CD14-positive monocyte (primary cell): ENCODE measurements around the gene MFGE8. TPM values are rescaled to one million over a fixed set of nuclear protein-coding genes. Genes with fewer than 3 reads are reported as not detected.

Experiments
- DNase-seq, 3 donors: peaks; one replicate each; pipeline ENCODE4 v3.0.0-alpha.2; 2011 to 2022
- H2AFZ ChIP-seq: 2 replicates; pipeline ENCODE4 v1.6.0; 2012; ENCODE audit warnings: mild to moderate bottlenecking, low read depth, low read length, inconsistent platforms; ENCODE audit not compliant: insufficient read depth, poor library complexity, severe bottlenecking
- H3K27ac ChIP-seq, 2 donors: 1 replicate in 1 of 2; 2 replicates in 1 of 2; pipeline ENCODE4 v1.5.1; 2012 to 2013; ENCODE audit warnings: low read length in 2 of 2, control low read depth in 1 of 2, inconsistent platforms in 1 of 2, low read depth in 1 of 2, mild to moderate bottlenecking in 1 of 2
- H3K27me3 ChIP-seq, 2 donors: one replicate each; pipeline versions ENCODE4 v1.6.0 to v1.6.1; 2011 to 2013; ENCODE audit warnings: low read length in 2 of 2; ENCODE audit not compliant: control insufficient read depth in 2 of 2, insufficient read depth in 2 of 2
- H3K36me3 ChIP-seq, 2 donors: replicated peaks in 1 of 2; 1 replicate in 1 of 2; 2 replicates in 1 of 2; pipeline versions ENCODE4 v1.5.1 to v1.6.1; 2012 to 2013; ENCODE audit warnings: low read length in 2 of 2, control low read depth in 1 of 2, inconsistent platforms in 1 of 2, mild to moderate bottlenecking in 1 of 2; ENCODE audit not compliant: insufficient read depth in 2 of 2, control insufficient read depth in 1 of 2
- H3K4me1 ChIP-seq, 2 donors: 1 replicate in 1 of 2; 2 replicates in 1 of 2; pipeline versions ENCODE4 v1.5.1 to v1.6.1; 2012 to 2013; ENCODE audit warnings: low read length in 2 of 2, control low read depth in 1 of 2, inconsistent platforms in 1 of 2, mild to moderate bottlenecking in 1 of 2, moderate library complexity in 1 of 2; ENCODE audit not compliant: insufficient read depth in 2 of 2, control insufficient read depth in 1 of 2
- H3K4me2 ChIP-seq: replicated peaks from 2 replicates; pipeline ENCODE3; 2012; ENCODE audit warnings: low read length, moderate library complexity, mild to moderate bottlenecking; ENCODE audit not compliant: poor library complexity, severe bottlenecking; ENCODE audit errors: extremely low read depth
- H3K4me3 ChIP-seq, 3 experiments: fragments of 200-600 bp in 1 of 3; sonication (generic) in 1 of 3; replicated peaks in 1 of 3; 1 replicate in 2 of 3; 2 replicates in 1 of 3; pipeline ENCODE4 v1.5.1; 2011 to 2013; ENCODE audit warnings: low read length in 3 of 3, mild to moderate bottlenecking in 3 of 3, control low read depth in 2 of 3, low read depth in 2 of 3, inconsistent platforms in 1 of 3, moderate library complexity in 1 of 3
- H3K79me2 ChIP-seq: 2 replicates; pipeline ENCODE4 v1.6.0; 2012; ENCODE audit warnings: mild to moderate bottlenecking, control low read depth, inconsistent platforms, low read length, moderate library complexity; ENCODE audit not compliant: insufficient read depth
- H3K9ac ChIP-seq: 2 replicates; pipeline ENCODE4 v1.6.0; 2017; ENCODE audit warnings: low read length, mild to moderate bottlenecking; ENCODE audit not compliant: insufficient read depth, poor library complexity, severe bottlenecking
- H3K9me3 ChIP-seq, 2 donors: replicated peaks in 1 of 2; 1 replicate in 1 of 2; 2 replicates in 1 of 2; pipeline versions ENCODE4 v1.5.1 to v1.6.1; 2012 to 2013; ENCODE audit warnings: low read length in 2 of 2, control low read depth in 1 of 2; ENCODE audit not compliant: control insufficient read depth in 1 of 2, insufficient read depth in 1 of 2
- H4K20me1 ChIP-seq: 2 replicates; pipeline ENCODE4 v1.6.0; 2012; ENCODE audit warnings: mild to moderate bottlenecking, low read length, control low read depth, moderate library complexity; ENCODE audit not compliant: insufficient read depth
- H3K27ac Mint-ChIP-seq, 7 donors: one replicate each; pipeline ENCODE4 v1.8.0; 2020; ENCODE audit warnings: mild to moderate bottlenecking in 7 of 7, mixed read lengths in 7 of 7, moderate library complexity in 6 of 7, inconsistent platforms in 2 of 7
- H3K27me3 Mint-ChIP-seq, 3 donors: one replicate each; pipeline ENCODE4 v1.8.0; 2021 to 2022; ENCODE audit warnings: low read depth in 3 of 3, mild to moderate bottlenecking in 3 of 3, mixed read lengths in 3 of 3, moderate library complexity in 3 of 3, inconsistent platforms in 1 of 3
- H3K36me3 Mint-ChIP-seq, 2 donors: one replicate each; pipeline ENCODE4 v1.8.0; 2020; ENCODE audit warnings: mixed read lengths in 2 of 2, inconsistent platforms in 1 of 2, mild to moderate bottlenecking in 1 of 2
- H3K4me1 Mint-ChIP-seq: one replicate; pipeline ENCODE4 v1.8.0; 2020; ENCODE audit warnings: mild to moderate bottlenecking, mixed read lengths
- H3K4me3 Mint-ChIP-seq, 2 donors: one replicate each; pipeline ENCODE4 v1.8.0; 2020; ENCODE audit warnings: mild to moderate bottlenecking in 2 of 2, mixed read lengths in 2 of 2, moderate library complexity in 1 of 2
- H3K9me3 Mint-ChIP-seq, 7 donors: one replicate each; pipeline ENCODE4 v1.8.0; 2020 to 2022; ENCODE audit warnings: mixed read lengths in 7 of 7, mild to moderate bottlenecking in 6 of 7, moderate library complexity in 6 of 7, inconsistent platforms in 2 of 7
- CTCF ChIP-seq: fragments of 200-600 bp; IDR thresholded peaks from one replicate; pipeline ENCODE4 v1.8.0; 2022; ENCODE audit warnings: antibody characterized with exemption, mild to moderate bottlenecking
- WGBS: methylation state at CpG from one replicate; pipeline ENCODE4 v1.1.5; 2013; ENCODE audit warnings: missing lambda C conversion rate; ENCODE audit not compliant: insufficient coverage; 5-methylcytosine and 5-hydroxymethylcytosine counted together
- intact Hi-C, 2 donors: fragments of 100-400 bp; cut with micrococcal nuclease; formaldehyde crosslinking; loops; one replicate each; pipeline versions ENCODE4 v1.15.0 to v1.15.1; 2023
- polyA plus RNA-seq, 3 donors: library from polyadenylated mRNA; depleted of rRNA in 1 of 3; unstranded in 2 of 3; stranded (reverse) in 1 of 3; fragments of 300-500 nt in 2 of 3; fragments of >200 nt in 1 of 3; fragmentation: Illumina TruSeq in 2 of 3; gene quantifications; 1 replicate in 2 of 3; 2 replicates in 1 of 3; pipeline ENCODE4 v1.2.3, GENCODE V29; 2012 to 2021

MFGE8 gene
- polyA plus RNA-seq, 3 donors = 2.7 TPM; not detected in 2

GRCh38 chr15:88956906-88957305 lies 43.7 kb upstream of the MFGE8 start:
- H3K9me3 ChIP-seq = no peaks in the 10 kb centered on the region
- Mint-ChIP-seq H3K27ac (no peak overlapping the region), H3K27me3 (peaks cover 1 to 8% (median 8%) of the 10 kb centered on the region in 3 donors), H3K36me3 (no peaks in the 10 kb centered on the region), H3K4me1 (peaks cover 4% of the 10 kb centered on the region), H3K9me3 (peaks cover 0 to 2% (median 0%) of the 10 kb centered on the region in 7 donors), H3K4me3 (no peak overlapping the region)
- WGBS = 90% methylated on average over 1 of the region's 1 CpG
- H3K4me3 ChIP-seq = no peak overlapping the region
- no peaks in the 10 kb centered on the region for H3K79me2 ChIP-seq
- intact Hi-C loops = no loop called here
- no peaks in the 10 kb centered on the region for H3K4me1 ChIP-seq
- no peak for DNase-seq
- no peaks in the 10 kb centered on the region for H3K36me3 ChIP-seq
- H3K27ac ChIP-seq = no peak overlapping the region
- no peaks in the 10 kb centered on the region for H3K27me3 ChIP-seq
- no peak for TF ChIP-seq CTCF
- no peaks in the 10 kb centered on the region for H4K20me1 ChIP-seq
- H3K9ac ChIP-seq = no peak overlapping the region
- no peak overlapping the region for H2AFZ ChIP-seq
- H3K4me2 ChIP-seq = no peak overlapping the region

DNA sequence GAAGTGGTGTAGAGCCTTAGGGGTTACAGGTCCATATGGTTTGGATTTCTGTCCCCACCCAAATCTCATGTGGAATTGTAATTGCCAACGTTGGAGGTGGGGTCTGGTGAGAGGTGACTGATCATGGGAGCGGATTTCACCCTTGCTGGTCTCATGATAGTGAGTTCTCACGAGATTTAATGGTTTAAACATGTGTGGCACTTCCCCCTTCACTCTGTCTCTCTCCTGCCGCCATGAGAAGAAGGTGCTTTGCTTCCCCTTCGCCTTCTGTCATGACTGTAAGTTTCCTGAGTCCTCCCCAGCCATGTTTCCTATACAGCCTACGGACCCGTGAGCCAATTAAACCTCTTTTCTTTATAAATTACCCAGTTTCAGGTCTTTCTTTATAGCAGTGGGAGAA lies 43.1 kb upstream of the MFGE8 start:
- no peak overlapping the region for H3K4me3 Mint-ChIP-seq
- intact Hi-C loops = no loop called here
- H2AFZ ChIP-seq = no peak overlapping the region

More for the DNA sequence above, 43.1 kb upstream of the MFGE8 start:
- H3K4me1 Mint-ChIP-seq = peaks cover 4% of the 10 kb centered on the region
- no peak overlapping the region for H3K4me3 ChIP-seq
- no peak overlapping the region for H3K4me2 ChIP-seq
- no peak overlapping the region for H3K9ac ChIP-seq
- H3K4me1 ChIP-seq = no peaks in the 10 kb centered on the region
- peaks cover 0 to 4% (median 1%) of the 10 kb centered on the region in 7 donors for H3K9me3 Mint-ChIP-seq
- H3K79me2 ChIP-seq = no peaks in the 10 kb centered on the region
- no peaks in the 10 kb centered on the region for H4K20me1 ChIP-seq
- no peak for TF ChIP-seq CTCF
- H3K36me3 ChIP-seq = no peaks in the 10 kb centered on the region
- 94% methylated on average over 2 of the region's 7 CpGs for WGBS
- H3K27ac Mint-ChIP-seq = no peak overlapping the region
- H3K9me3 ChIP-seq = no peaks in the 10 kb centered on the region
- H3K36me3 Mint-ChIP-seq = no peaks in the 10 kb centered on the region
- H3K27me3 Mint-ChIP-seq = peaks cover 1 to 8% (median 8%) of the 10 kb centered on the region in 3 donors
- no peak overlapping the region for H3K27ac ChIP-seq
- no peaks in the 10 kb centered on the region for H3K27me3 ChIP-seq
- DNase-seq = no peak
